Measurements from ENCODE around the gene SPEF2.

DNA sequence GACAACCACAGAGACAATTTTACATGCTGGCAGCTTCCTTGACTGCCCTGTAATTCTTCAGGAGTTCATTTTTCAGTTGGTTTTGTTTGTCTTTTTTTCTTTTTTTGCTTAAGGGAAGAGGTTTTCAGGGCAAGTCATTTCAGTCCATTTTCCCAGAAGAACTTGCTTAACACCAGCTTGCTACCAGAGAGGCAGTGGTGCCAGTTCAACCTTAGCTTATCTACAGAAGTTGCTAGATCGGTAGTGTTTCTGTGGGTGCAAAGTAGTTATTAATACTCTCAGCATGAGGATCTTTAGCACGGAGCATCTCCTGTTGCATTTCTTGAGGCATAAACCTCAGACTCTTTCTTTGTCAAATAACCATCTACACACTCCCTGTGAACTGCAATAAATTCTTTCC, 1.1 kb downstream of the SPEF2 start:
- TF ChIP-seq, protein P1, sequence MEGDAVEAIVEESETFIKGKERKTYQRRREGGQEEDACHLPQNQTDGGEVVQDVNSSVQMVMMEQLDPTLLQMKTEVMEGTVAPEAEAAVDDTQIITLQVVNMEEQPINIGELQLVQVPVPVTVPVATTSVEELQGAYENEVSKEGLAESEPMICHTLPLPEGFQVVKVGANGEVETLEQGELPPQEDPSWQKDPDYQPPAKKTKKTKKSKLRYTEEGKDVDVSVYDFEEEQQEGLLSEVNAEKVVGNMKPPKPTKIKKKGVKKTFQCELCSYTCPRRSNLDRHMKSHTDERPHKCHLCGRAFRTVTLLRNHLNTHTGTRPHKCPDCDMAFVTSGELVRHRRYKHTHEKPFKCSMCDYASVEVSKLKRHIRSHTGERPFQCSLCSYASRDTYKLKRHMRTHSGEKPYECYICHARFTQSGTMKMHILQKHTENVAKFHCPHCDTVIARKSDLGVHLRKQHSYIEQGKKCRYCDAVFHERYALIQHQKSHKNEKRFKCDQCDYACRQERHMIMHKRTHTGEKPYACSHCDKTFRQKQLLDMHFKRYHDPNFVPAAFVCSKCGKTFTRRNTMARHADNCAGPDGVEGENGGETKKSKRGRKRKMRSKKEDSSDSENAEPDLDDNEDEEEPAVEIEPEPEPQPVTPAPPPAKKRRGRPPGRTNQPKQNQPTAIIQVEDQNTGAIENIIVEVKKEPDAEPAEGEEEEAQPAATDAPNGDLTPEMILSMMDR (IDR thresholded peaks at IDR 0.05; ENCODE audit: insufficient read depth, low read length), result no peak
- no peak for TF ChIP-seq GABPA (IDR thresholded peaks at IDR 0.05; ENCODE audit: low read depth)
- TF ChIP-seq POLR2AphosphoS5 (IDR thresholded peaks at IDR 0.05; ENCODE audit: low read depth), result no peak
- TF ChIP-seq SPI1 (IDR thresholded peaks at IDR 0.05; ENCODE audit: borderline replicate concordance, low read depth), result no peak

Data from HL-60 (cell line).